Esophagus (tissue), 2 donors: ENCODE results near the gene LGALS8. TPM values are rescaled to one million over a fixed set of nuclear protein-coding genes. Genes with fewer than 3 reads are reported as not detected.
A peak's percentile ranks its signal among the peaks of the same experiment; 100 is the strongest.

Experiments
- H3K27ac ChIP-seq, 2 donors: one replicate each; pipeline ENCODE4 v1.5.1; 2013; ENCODE audit warnings: low read depth in 2 of 2, mild to moderate bottlenecking in 2 of 2, inconsistent platforms in 1 of 2, low read length in 1 of 2, moderate library complexity in 1 of 2
- H3K27me3 ChIP-seq, 2 donors: one replicate each; pipeline ENCODE4 v1.6.1; 2013; ENCODE audit warnings: low read length in 2 of 2, control low read depth in 1 of 2, mild to moderate bottlenecking in 1 of 2; ENCODE audit not compliant: insufficient read depth in 2 of 2, control insufficient read depth in 1 of 2
- H3K36me3 ChIP-seq, 2 donors: one replicate each; pipeline ENCODE4 v1.6.1; 2013; ENCODE audit warnings: low read length in 1 of 2; ENCODE audit not compliant: control insufficient read depth in 2 of 2, insufficient read depth in 2 of 2
- H3K4me1 ChIP-seq, 2 donors: one replicate each; pipeline ENCODE4 v1.6.1; 2013; ENCODE audit warnings: low read length in 1 of 2; ENCODE audit not compliant: control insufficient read depth in 2 of 2, insufficient read depth in 2 of 2
- H3K4me3 ChIP-seq, 2 donors: one replicate each; pipeline ENCODE4 v1.5.1; 2013; ENCODE audit warnings: low read length in 2 of 2, mild to moderate bottlenecking in 2 of 2, low read depth in 1 of 2, moderate library complexity in 1 of 2
- H3K9me3 ChIP-seq, 2 donors: one replicate each; pipeline ENCODE4 v1.6.1; 2013; ENCODE audit warnings: mild to moderate bottlenecking in 2 of 2, low read depth in 1 of 2, low read length in 1 of 2, moderate library complexity in 1 of 2; ENCODE audit not compliant: control insufficient read depth in 2 of 2, insufficient read depth in 1 of 2
- WGBS, 2 donors: extraction: QIAGEN DNeasy Blood & Tissue Kit; methylation state at CpG; one replicate each; pipeline ENCODE4 v1.1.7; 2013; 5-methylcytosine and 5-hydroxymethylcytosine counted together
- polyA plus RNA-seq, 2 donors: library from polyadenylated mRNA; stranded (reverse); fragments of 200-250 nt; gene quantifications; one replicate each; pipeline ENCODE4 v1.2.3, GENCODE V29; 2013
- donor health status: healthy with polysubstance abuse.
- donor health status: Bipolar disorder and iron deficiency.

The LGALS8 gene
- polyA plus RNA-seq, 2 donors = 22.1 to 22.6 TPM

- no peaks in the 10 kb centered on the region for H3K9me3 ChIP-seq
- no peaks in the 10 kb centered on the region for H3K27me3 ChIP-seq
- H3K36me3 ChIP-seq = peaks cover 0 to 2% of the 10 kb centered on the region in 2 donors
- peak overlapping the region; percentile 78 to 90 for H3K4me3 ChIP-seq
- WGBS, 2 donors = 13 to 17% methylated on average over 26 of the region's 26 CpGs
- H3K27ac ChIP-seq = peak overlapping the region; percentile 89 to 95
- H3K4me1 ChIP-seq = no peaks in the 10 kb centered on the region
Measured at GRCh38 chr1:236522937-236523703, 662 bp upstream of the LGALS8 start.

GRCh38 chr1:236524142-236524894, 536 bp downstream of the LGALS8 start:
- Histone ChIP-seq H3K4me1 (no peaks in the 10 kb centered on the region), H3K9me3 (no peaks in the 10 kb centered on the region), H3K36me3 (peaks cover 0 to 2% of the 10 kb centered on the region in 2 donors), H3K27ac (peak overlapping the region; percentile 89 to 95), H3K27me3 (no peaks in the 10 kb centered on the region), H3K4me3 (peak overlapping the region; percentile 78 to 90)
- 0 to 1% methylated on average over 32 of the region's 32 CpGs for WGBS, 2 donors

GRCh38 chr1:236524895-236525184, 1.1 kb downstream of the LGALS8 start:
- 7 to 8% methylated on average over 3 of the region's 3 CpGs for WGBS, 2 donors

GRCh38 chr1:236526079-236526478, 2.3 kb downstream of the LGALS8 start:
- Histone ChIP-seq H3K4me3 (no peak overlapping the region), H3K27ac (no peak overlapping the region), H3K9me3 (no peaks in the 10 kb centered on the region), H3K27me3 (no peaks in the 10 kb centered on the region), H3K36me3 (peaks cover 0 to 2% of the 10 kb centered on the region in 2 donors), H3K4me1 (peaks cover 0 to 3% of the 10 kb centered on the region in 2 donors)
- WGBS, 2 donors = 80 to 85% methylated on average over 3 of the region's 3 CpGs

More at GRCh38 chr1:236524895-236525184, 1.1 kb downstream of the LGALS8 start:
- no peaks in the 10 kb centered on the region for H3K9me3 ChIP-seq
- H3K27ac ChIP-seq = no peak overlapping the region
- peaks cover 0 to 3% of the 10 kb centered on the region in 2 donors for H3K4me1 ChIP-seq
- H3K4me3 ChIP-seq = peak overlapping the region in 1 of 2 donors; percentile 78
- no peaks in the 10 kb centered on the region for H3K27me3 ChIP-seq
- peaks cover 0 to 2% of the 10 kb centered on the region in 2 donors for H3K36me3 ChIP-seq

GRCh38 chr1:236530286-236530685, 6.5 kb downstream of the LGALS8 start:
- Histone ChIP-seq H3K4me1 (peaks cover 0 to 5% of the 10 kb centered on the region in 2 donors), H3K36me3 (peaks cover 0 to 2% of the 10 kb centered on the region in 2 donors), H3K27ac (no peak overlapping the region), H3K9me3 (no peaks in the 10 kb centered on the region), H3K27me3 (no peaks in the 10 kb centered on the region), H3K4me3 (no peak overlapping the region)
- 66 to 71% methylated on average over 1 of the region's 1 CpG for WGBS, 2 donors

GRCh38 chr1:236530959-236531358, 7.2 kb downstream of the LGALS8 start:
- H3K4me3 ChIP-seq = no peak overlapping the region
- peaks cover 0 to 5% of the 10 kb centered on the region in 2 donors for H3K4me1 ChIP-seq
- H3K27me3 ChIP-seq = no peaks in the 10 kb centered on the region
- no peaks in the 10 kb centered on the region for H3K9me3 ChIP-seq
- H3K27ac ChIP-seq = no peak overlapping the region
- 75 to 77% methylated on average over 5 of the region's 5 CpGs for WGBS, 2 donors
- peaks cover 2 to 6% of the 10 kb centered on the region in 2 donors for H3K36me3 ChIP-seq

GRCh38 chr1:236532850-236533249, 9.1 kb downstream of the LGALS8 start:
- no peaks in the 10 kb centered on the region for H3K9me3 ChIP-seq
- peaks cover 2 to 7% of the 10 kb centered on the region in 2 donors for H3K36me3 ChIP-seq
- no peaks in the 10 kb centered on the region for H3K27me3 ChIP-seq
- H3K27ac ChIP-seq = no peak overlapping the region
- WGBS, 2 donors = 84 to 91% methylated on average over 4 of the region's 4 CpGs
- H3K4me1 ChIP-seq = peaks cover 0 to 5% of the 10 kb centered on the region in 2 donors
- no peak overlapping the region for H3K4me3 ChIP-seq

- Histone ChIP-seq H3K27ac (no peak overlapping the region), H3K36me3 (peaks cover 14 to 15% of the 10 kb centered on the region in 2 donors), H3K4me1 (peaks cover 0 to 5% of the 10 kb centered on the region in 2 donors), H3K27me3 (no peaks in the 10 kb centered on the region), H3K9me3 (no peaks in the 10 kb centered on the region), H3K4me3 (no peak overlapping the region)
- WGBS, 2 donors = 36 to 56% methylated on average over 4 of the region's 4 CpGs
Measured at GRCh38 chr1:236534151-236534651, 10.4 kb downstream of the LGALS8 start.

- Histone ChIP-seq H3K36me3 (peaks cover 15 to 23% of the 10 kb centered on the region in 2 donors), H3K4me3 (no peak overlapping the region), H3K9me3 (no peaks in the 10 kb centered on the region), H3K4me1 (peaks cover 0 to 2% of the 10 kb centered on the region in 2 donors), H3K27me3 (no peaks in the 10 kb centered on the region), H3K27ac (no peak overlapping the region)
- 90 to 93% methylated on average over 1 of the region's 1 CpG for WGBS, 2 donors
Measured at GRCh38 chr1:236535190-236535589, 11.4 kb downstream of the LGALS8 start.
